ENCODE results near the gene CTNND2.
"Not testable (repeated sequence)": the region's sequence is repeated elsewhere in the genome, so short reads cannot be mapped to it uniquely, and the experiment has no call there.

The CTNND2 gene

GRCh38 chr5:11853140-11853539, 51.1 kb downstream of the CTNND2 start:
- no peak overlapping the region for H3K4me3 ChIP-seq (ENCODE audit: low read length)
- no peaks in the 10 kb centered on the region for H3K36me3 ChIP-seq (ENCODE audit: insufficient read depth, low read length)
- H3K9me3 ChIP-seq (ENCODE audit: low read length) = no peaks in the 10 kb centered on the region
- peaks cover 19% of the 10 kb centered on the region for H3K4me1 ChIP-seq (ENCODE audit: insufficient read depth, low read length)
- H3K27me3 ChIP-seq (ENCODE audit: insufficient read depth, low read length) = no peaks in the 10 kb centered on the region
- no peak overlapping the region for H2AFZ ChIP-seq (ENCODE audit: low read depth, low read length)

- no peaks in the 10 kb centered on the region for H3K9me3 ChIP-seq (ENCODE audit: low read length)
- no peak overlapping the region for H3K4me3 ChIP-seq (ENCODE audit: low read length)
- H3K4me1 ChIP-seq (ENCODE audit: insufficient read depth, low read length) = peaks cover 19% of the 10 kb centered on the region
- no peaks in the 10 kb centered on the region for H3K36me3 ChIP-seq (ENCODE audit: insufficient read depth, low read length)
- H2AFZ ChIP-seq (ENCODE audit: low read depth, low read length) = no peak overlapping the region
- no peaks in the 10 kb centered on the region for H3K27me3 ChIP-seq (ENCODE audit: insufficient read depth, low read length)
These were observed 51.5 kb downstream of the CTNND2 start for GRCh38 chr5:11852717-11853087.

- Histone ChIP-seq H2AFZ (ENCODE audit: low read depth, low read length) (no peak overlapping the region), H3K27me3 (ENCODE audit: insufficient read depth, low read length) (no peaks in the 10 kb centered on the region), H3K36me3 (ENCODE audit: insufficient read depth, low read length) (no peaks in the 10 kb centered on the region), H3K4me1 (ENCODE audit: insufficient read depth, low read length) (peaks cover 19% of the 10 kb centered on the region), H3K4me3 (ENCODE audit: low read length) (no peak overlapping the region), H3K9me3 (ENCODE audit: low read length) (no peaks in the 10 kb centered on the region)
These were observed 52.1 kb downstream of the CTNND2 start for GRCh38 chr5:11851965-11852716.

- Histone ChIP-seq H3K4me1 (ENCODE audit: insufficient read depth, low read length) (peaks cover 19% of the 10 kb centered on the region), H3K36me3 (ENCODE audit: insufficient read depth, low read length) (no peaks in the 10 kb centered on the region), H3K27me3 (ENCODE audit: insufficient read depth, low read length) (no peaks in the 10 kb centered on the region), H3K4me3 (ENCODE audit: low read length) (no peak overlapping the region), H2AFZ (ENCODE audit: low read depth, low read length) (no peak overlapping the region), H3K9me3 (ENCODE audit: low read length) (no peaks in the 10 kb centered on the region)
These were observed 52.8 kb downstream of the CTNND2 start for GRCh38 chr5:11851416-11851815.

- H3K27me3 ChIP-seq (ENCODE audit: insufficient read depth, low read length); H3K36me3 ChIP-seq (ENCODE audit: insufficient read depth, low read length); H3K4me1 ChIP-seq (ENCODE audit: insufficient read depth, low read length); H2AFZ ChIP-seq (ENCODE audit: low read depth, low read length); H3K4me3 ChIP-seq (ENCODE audit: low read length); H3K9me3 ChIP-seq (ENCODE audit: low read length): not testable (repeated sequence)
These were observed 75.7 kb downstream of the CTNND2 start for GRCh38 chr5:11828566-11828965.

GRCh38 chr5:11822598-11822997, 81.6 kb downstream of the CTNND2 start:
- H3K4me1 ChIP-seq (ENCODE audit: insufficient read depth, low read length) = no peaks in the 10 kb centered on the region
- no peaks in the 10 kb centered on the region for H3K36me3 ChIP-seq (ENCODE audit: insufficient read depth, low read length)
- no peak overlapping the region for H3K4me3 ChIP-seq (ENCODE audit: low read length)
- no peaks in the 10 kb centered on the region for H3K9me3 ChIP-seq (ENCODE audit: low read length)
- no peak overlapping the region for H2AFZ ChIP-seq (ENCODE audit: low read depth, low read length)
- H3K27me3 ChIP-seq (ENCODE audit: insufficient read depth, low read length) = no peaks in the 10 kb centered on the region

GRCh38 chr5:11815916-11816315, 88.3 kb downstream of the CTNND2 start:
- H3K27me3 ChIP-seq (ENCODE audit: insufficient read depth, low read length) = no peaks in the 10 kb centered on the region
- no peaks in the 10 kb centered on the region for H3K36me3 ChIP-seq (ENCODE audit: insufficient read depth, low read length)
- H3K4me3 ChIP-seq (ENCODE audit: low read length) = no peak overlapping the region
- H3K9me3 ChIP-seq (ENCODE audit: low read length) = peaks cover 2% of the 10 kb centered on the region
- no peaks in the 10 kb centered on the region for H3K4me1 ChIP-seq (ENCODE audit: insufficient read depth, low read length)
- H2AFZ ChIP-seq (ENCODE audit: low read depth, low read length) = no peak overlapping the region

GRCh38 chr5:11815481-11815880, 88.8 kb downstream of the CTNND2 start:
- Histone ChIP-seq H3K9me3 (ENCODE audit: low read length) (peaks cover 2% of the 10 kb centered on the region), H3K4me3 (ENCODE audit: low read length) (no peak overlapping the region), H3K36me3 (ENCODE audit: insufficient read depth, low read length) (no peaks in the 10 kb centered on the region), H2AFZ (ENCODE audit: low read depth, low read length) (no peak overlapping the region), H3K4me1 (ENCODE audit: insufficient read depth, low read length) (no peaks in the 10 kb centered on the region), H3K27me3 (ENCODE audit: insufficient read depth, low read length) (no peaks in the 10 kb centered on the region)

- no peak overlapping the region for H2AFZ ChIP-seq (ENCODE audit: low read depth, low read length)
- no peaks in the 10 kb centered on the region for H3K27me3 ChIP-seq (ENCODE audit: insufficient read depth, low read length)
- H3K36me3 ChIP-seq (ENCODE audit: insufficient read depth, low read length) = no peaks in the 10 kb centered on the region
- peaks cover 2% of the 10 kb centered on the region for H3K9me3 ChIP-seq (ENCODE audit: low read length)
- no peaks in the 10 kb centered on the region for H3K4me1 ChIP-seq (ENCODE audit: insufficient read depth, low read length)
- no peak overlapping the region for H3K4me3 ChIP-seq (ENCODE audit: low read length)
These were observed 89.9 kb downstream of the CTNND2 start for GRCh38 chr5:11814373-11814772.

- Histone ChIP-seq H3K36me3 (ENCODE audit: insufficient read depth, low read length) (no peaks in the 10 kb centered on the region), H3K9me3 (ENCODE audit: low read length) (no peaks in the 10 kb centered on the region), H3K27me3 (ENCODE audit: insufficient read depth, low read length) (no peaks in the 10 kb centered on the region), H3K4me3 (ENCODE audit: low read length) (no peak overlapping the region), H2AFZ (ENCODE audit: low read depth, low read length) (no peak overlapping the region), H3K4me1 (ENCODE audit: insufficient read depth, low read length) (no peaks in the 10 kb centered on the region)
These were observed 94.8 kb downstream of the CTNND2 start for GRCh38 chr5:11809407-11809806.

- Histone ChIP-seq H3K9me3 (ENCODE audit: low read length) (no peaks in the 10 kb centered on the region), H3K27me3 (ENCODE audit: insufficient read depth, low read length) (no peaks in the 10 kb centered on the region), H3K36me3 (ENCODE audit: insufficient read depth, low read length) (no peaks in the 10 kb centered on the region), H3K4me1 (ENCODE audit: insufficient read depth, low read length) (no peaks in the 10 kb centered on the region), H3K4me3 (ENCODE audit: low read length) (no peak overlapping the region), H2AFZ (ENCODE audit: low read depth, low read length) (no peak overlapping the region)
These were observed 100.8 kb downstream of the CTNND2 start for GRCh38 chr5:11803436-11803835.

GRCh38 chr5:11801061-11801460, 103.2 kb downstream of the CTNND2 start:
- no peak overlapping the region for H2AFZ ChIP-seq (ENCODE audit: low read depth, low read length)
- no peak overlapping the region for H3K4me3 ChIP-seq (ENCODE audit: low read length)
- peaks cover under 1% of the 10 kb centered on the region for H3K4me1 ChIP-seq (ENCODE audit: insufficient read depth, low read length)
- no peaks in the 10 kb centered on the region for H3K27me3 ChIP-seq (ENCODE audit: insufficient read depth, low read length)
- no peaks in the 10 kb centered on the region for H3K9me3 ChIP-seq (ENCODE audit: low read length)
- H3K36me3 ChIP-seq (ENCODE audit: insufficient read depth, low read length) = no peaks in the 10 kb centered on the region

- Histone ChIP-seq H3K9me3 (ENCODE audit: low read length) (no peaks in the 10 kb centered on the region), H3K36me3 (ENCODE audit: insufficient read depth, low read length) (no peaks in the 10 kb centered on the region), H2AFZ (ENCODE audit: low read depth, low read length) (no peak overlapping the region), H3K27me3 (ENCODE audit: insufficient read depth, low read length) (no peaks in the 10 kb centered on the region), H3K4me3 (ENCODE audit: low read length) (no peak overlapping the region), H3K4me1 (ENCODE audit: insufficient read depth, low read length) (peaks cover 17% of the 10 kb centered on the region)
These were observed 107.1 kb downstream of the CTNND2 start for GRCh38 chr5:11797132-11797531.

GRCh38 chr5:11793396-11793795, 110.8 kb downstream of the CTNND2 start:
- H3K27me3 ChIP-seq (ENCODE audit: insufficient read depth, low read length) = no peaks in the 10 kb centered on the region
- no peak overlapping the region for H3K4me3 ChIP-seq (ENCODE audit: low read length)
- no peak overlapping the region for H2AFZ ChIP-seq (ENCODE audit: low read depth, low read length)
- peaks cover 2% of the 10 kb centered on the region for H3K9me3 ChIP-seq (ENCODE audit: low read length)
- H3K4me1 ChIP-seq (ENCODE audit: insufficient read depth, low read length) = peaks cover 23% of the 10 kb centered on the region
- H3K36me3 ChIP-seq (ENCODE audit: insufficient read depth, low read length) = no peaks in the 10 kb centered on the region

Data from neuron (in vitro differentiated cells).